WI38 (cell line): ENCODE results near the gene TMEM19.
"Not testable (repeated sequence)": the region's sequence is repeated elsewhere in the genome, so short reads cannot be mapped to it uniquely, and the experiment has no call there.

Source experiments
- H3K4me3 ChIP-seq: 2 replicates; pipeline ENCODE4 v1.5.1; 2011; ENCODE audit warnings: low read depth, mild to moderate bottlenecking, control low read depth, low read length
- CTCF ChIP-seq: IDR thresholded peaks from 2 replicates; pipeline ENCODE4 v1.5.1; 2012; ENCODE audit warnings: low read depth, mild to moderate bottlenecking, control low read depth, low read length

The TMEM19 gene

DNA sequence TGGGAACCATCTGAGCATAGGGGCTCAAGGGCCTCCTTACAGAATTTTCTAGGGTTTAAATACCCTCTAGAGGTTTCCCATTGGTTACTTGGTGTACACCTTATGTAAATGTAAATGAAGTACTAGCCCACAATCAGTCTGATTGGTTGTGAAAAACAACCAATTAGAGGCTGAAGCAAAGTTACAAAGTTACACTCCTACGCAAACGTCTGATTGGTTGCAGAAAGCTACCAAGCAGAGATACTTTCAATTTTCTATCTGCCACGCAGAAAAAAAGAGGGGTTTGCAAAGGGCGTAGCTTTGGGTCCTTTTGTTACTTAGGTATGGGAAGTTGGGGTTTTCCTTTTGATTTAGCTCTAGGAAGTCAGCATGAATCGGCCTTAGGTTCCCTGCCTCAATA, 1.8 kb upstream of the TMEM19 start:
- H3K4me3 ChIP-seq: no peak overlapping the region
- no peak for TF ChIP-seq CTCF

- H3K4me3 ChIP-seq: peak overlapping the region; percentile 75
- no peak for TF ChIP-seq CTCF
Measured at GRCh38 chr12:71685312-71685906, 473 bp upstream of the TMEM19 start.

DNA sequence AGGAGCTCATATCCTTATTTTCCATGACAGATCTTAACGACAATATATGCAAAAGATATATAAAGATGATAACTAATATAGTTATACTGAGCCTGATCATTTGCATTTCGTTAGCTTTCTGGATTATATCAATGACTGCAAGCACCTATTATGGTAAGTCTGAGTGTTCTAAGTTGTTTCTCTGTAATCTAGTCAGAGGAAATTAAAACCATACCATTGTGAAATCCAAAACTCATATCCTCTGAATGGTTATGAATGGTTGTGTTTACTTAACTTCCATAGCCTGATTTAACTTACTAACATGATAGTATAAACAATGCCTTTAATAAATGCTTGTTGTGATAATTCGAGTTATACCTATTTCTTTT, 760 bp downstream of the TMEM19 start:
- peak overlapping the region; percentile 75 for H3K4me3 ChIP-seq
- no peak for TF ChIP-seq CTCF

DNA sequence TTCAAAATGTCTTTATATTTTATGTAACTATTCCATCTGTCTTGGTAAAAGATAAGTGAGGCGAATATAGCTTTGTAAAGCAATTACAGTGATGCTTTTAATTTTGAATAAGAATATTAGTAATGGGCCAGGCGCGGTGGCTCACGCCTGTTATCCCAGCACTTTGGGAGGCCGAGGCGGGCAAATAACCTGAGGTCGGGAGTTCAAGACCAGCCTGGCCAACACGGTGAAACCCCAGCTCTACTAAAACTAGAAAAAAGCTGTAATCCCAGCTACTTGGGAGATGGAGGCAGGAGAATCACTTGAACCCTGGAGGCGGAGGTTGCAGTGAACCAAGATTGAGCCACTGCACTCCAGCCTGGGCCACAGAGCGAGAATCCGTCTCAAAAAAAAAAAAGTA, 1.3 kb downstream of the TMEM19 start:
- H3K4me3 ChIP-seq: peak overlapping the region; percentile 75

DNA sequence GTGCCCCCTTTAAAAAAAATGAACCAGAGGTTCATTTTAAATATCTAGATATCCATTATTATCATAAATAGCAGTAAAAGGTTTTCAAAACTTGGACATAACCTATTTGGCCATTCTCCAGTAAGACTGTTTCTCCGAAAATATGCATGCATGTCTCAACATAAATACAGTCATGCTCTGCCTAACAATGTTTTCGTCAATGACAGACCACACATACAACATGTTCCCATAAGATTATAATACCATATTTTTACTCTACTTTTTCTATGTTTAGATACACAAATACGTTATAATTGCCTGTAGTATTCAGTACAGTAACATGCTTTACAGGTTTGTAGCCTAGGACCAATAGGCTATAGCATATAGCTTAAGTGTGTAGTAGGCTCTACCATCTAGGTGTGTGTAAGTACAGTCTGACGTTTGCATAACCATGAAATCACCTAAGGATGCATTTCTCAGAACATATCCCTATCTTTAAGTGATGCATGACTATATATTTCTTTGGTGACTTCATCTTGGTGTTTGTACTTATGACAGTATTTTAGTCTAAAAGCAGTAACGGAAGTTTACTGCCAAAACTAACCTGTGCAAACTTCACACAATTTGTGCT, 3.2 kb downstream of the TMEM19 start:
- no peak for TF ChIP-seq CTCF
- no peak overlapping the region for H3K4me3 ChIP-seq

- H3K4me3 ChIP-seq: no peak overlapping the region
- TF ChIP-seq CTCF: no peak
Measured at GRCh38 chr12:71691504-71692129, 5.7 kb downstream of the TMEM19 start.

- TF ChIP-seq CTCF: no peak
- H3K4me3 ChIP-seq: no peak overlapping the region
Measured at GRCh38 chr12:71693126-71693525, 7.2 kb downstream of the TMEM19 start.

DNA sequence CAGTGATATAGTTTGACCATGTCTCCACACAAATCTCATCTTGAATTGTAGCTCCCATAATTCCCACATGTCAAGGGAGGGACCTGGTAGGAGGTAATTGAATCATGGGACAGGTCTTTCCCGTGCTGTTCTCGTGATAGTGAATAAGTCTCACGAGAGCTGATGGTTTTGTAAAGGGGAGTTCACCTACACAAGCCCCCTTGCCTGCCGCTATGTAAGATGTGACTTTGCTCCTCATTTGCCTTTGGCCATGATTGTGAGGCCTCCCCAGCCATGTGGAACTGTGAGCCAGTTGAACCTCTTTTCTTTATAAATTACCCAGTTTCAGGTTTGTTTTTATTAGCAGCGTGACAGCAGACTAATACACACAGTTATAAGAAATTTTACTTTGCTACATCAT, 7.8 kb downstream of the TMEM19 start:
- not testable (repeated sequence) for H3K4me3 ChIP-seq
